ENCODE measurements around the gene PRM1. TPM values are rescaled to one million over a fixed set of nuclear protein-coding genes. Genes with fewer than 3 reads are reported as not detected.
"Not testable (repeated sequence)": the region's sequence is repeated elsewhere in the genome, so short reads cannot be mapped to it uniquely, and the experiment has no call there.

Gene PRM1
- total RNA-seq, 2 experiments from 2014 or later, result not detected

DNA sequence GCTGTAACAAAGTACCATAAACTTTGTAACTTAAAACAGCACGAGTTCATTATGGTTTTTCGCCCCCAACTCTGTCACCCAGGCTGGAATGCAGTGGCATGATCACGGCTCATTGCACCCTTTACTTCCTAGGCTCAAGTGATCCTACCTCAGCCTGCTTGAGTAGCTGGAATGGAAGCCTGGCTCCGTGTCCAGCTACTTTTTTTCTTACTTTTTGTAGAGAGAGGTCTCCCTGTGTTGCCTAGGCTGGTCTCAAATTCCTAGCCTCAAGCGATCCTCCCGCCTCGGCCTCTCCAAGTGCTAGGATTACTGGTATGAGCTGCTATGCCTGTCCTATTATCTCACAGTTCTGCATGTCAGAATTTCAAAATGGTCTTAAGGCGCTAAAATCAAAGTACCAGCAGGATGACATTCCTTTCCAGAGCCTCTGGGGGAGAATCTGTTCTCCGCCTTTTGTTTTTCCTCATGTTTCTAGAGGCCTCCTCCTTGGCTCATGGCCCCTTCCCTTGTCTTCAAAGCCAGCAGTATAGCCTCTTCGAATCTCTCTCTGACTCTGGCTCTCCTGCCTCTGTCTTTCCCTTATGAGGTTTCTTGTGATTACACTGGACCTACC, 10.1 kb upstream of the PRM1 start:
- no peaks in the 10 kb centered on the region for H3K36me3 Mint-ChIP-seq (ENCODE audit: low read depth)
- intact Hi-C loops (cut with micrococcal nuclease), result no loop called here
- H3K9me3 Mint-ChIP-seq, result no peaks in the 10 kb centered on the region
- ChIA-PET CTCF (interaction anchor here (1.1 kb wide), 1 partner anchor 327 kb away, joined by 3 read pairs; no protein-coding TSS in a partner anchor), POLR2A (no interaction called here)
- H3K27ac Mint-ChIP-seq, result no peak overlapping the region
- no peak for TF ChIP-seq CTCF (IDR thresholded peaks at IDR 0.05)
- ATAC-seq, result no peak
- H3K4me1 Mint-ChIP-seq (ENCODE audit: low read depth), result peaks cover 24% of the 10 kb centered on the region
- no peak overlapping the region for H3K4me3 Mint-ChIP-seq
- H3K27me3 Mint-ChIP-seq, result peaks cover 10% of the 10 kb centered on the region
- no peak for DNase-seq

DNA sequence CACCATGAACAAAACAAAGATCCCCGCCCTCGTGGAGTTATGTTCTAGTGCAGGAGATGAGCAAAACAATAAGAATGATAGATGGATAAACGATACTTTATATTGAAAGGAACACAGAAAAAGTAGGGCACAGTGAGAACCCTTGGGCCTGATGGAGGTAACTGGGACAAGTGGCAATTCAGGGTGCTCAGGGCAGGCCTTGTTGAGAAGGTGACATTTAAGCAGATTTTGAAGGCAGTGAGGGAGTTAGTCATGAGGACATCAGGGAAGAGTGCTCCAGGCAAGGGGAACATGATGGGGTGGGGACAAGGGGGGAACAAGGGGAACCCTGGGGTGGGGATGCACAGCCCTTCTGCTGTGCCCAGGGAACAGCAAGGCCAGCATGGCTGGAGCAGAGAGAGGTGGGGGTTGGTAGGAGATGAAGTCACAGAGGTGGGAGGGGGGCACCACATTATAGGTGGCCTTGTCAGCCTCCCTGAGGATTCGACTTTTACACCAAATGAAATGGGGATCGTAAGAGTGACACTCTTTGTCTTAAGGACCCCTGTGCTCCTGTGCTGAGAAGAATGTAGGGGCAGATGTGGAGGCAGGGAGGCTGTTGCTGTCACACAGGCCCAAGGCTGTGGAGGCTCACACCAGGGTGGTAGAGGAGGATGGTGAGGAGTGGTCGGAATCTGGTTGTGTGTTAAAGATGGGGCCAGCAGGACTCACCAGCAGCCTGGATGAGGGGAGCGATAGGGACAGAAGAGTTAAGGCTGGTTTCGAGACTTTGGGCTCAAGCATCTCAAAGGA, 9.2 kb upstream of the PRM1 start:
- DNase-seq (no peak), ATAC-seq (no peak)
- intact Hi-C loops (cut with micrococcal nuclease), result no loop called here
- no peak overlapping the region for H3K27ac Mint-ChIP-seq
- H3K4me1 Mint-ChIP-seq (ENCODE audit: low read depth), result peaks cover 32% of the 10 kb centered on the region
- no peak overlapping the region for H3K4me3 Mint-ChIP-seq
- CTCF ChIA-PET, result no interaction called here
- no peaks in the 10 kb centered on the region for H3K36me3 Mint-ChIP-seq (ENCODE audit: low read depth)
- no peak for TF ChIP-seq CTCF (IDR thresholded peaks at IDR 0.05)
- POLR2A ChIA-PET, result no interaction called here
- H3K9me3 Mint-ChIP-seq, result no peaks in the 10 kb centered on the region
- H3K27me3 Mint-ChIP-seq, result peaks cover 10% of the 10 kb centered on the region

DNA sequence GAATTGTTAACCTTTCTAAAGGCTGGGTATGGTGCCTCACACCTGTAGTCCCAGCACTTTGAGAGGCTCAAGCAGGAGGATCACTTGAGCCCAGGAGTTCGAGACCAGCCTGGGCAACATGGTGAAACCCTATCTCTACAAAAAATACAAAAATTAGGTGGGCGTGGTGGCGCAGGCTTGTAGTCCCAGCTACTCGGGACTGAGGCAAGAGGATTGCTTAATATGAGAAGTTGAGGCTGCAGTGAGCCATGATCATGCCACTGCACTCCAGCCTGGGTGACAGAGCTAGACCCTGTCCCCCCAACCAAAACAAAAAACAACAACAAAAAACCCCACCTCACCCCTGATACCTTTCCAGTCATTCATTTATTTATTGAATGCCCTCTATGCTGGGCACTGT, 8.6 kb upstream of the PRM1 start:
- ATAC-seq; CTCF ChIA-PET; DNase-seq; H3K27me3 Mint-ChIP-seq; intact Hi-C loops (cut with micrococcal nuclease); POLR2A ChIA-PET; H3K27ac Mint-ChIP-seq; H3K4me3 Mint-ChIP-seq; H3K9me3 Mint-ChIP-seq; H3K36me3 Mint-ChIP-seq (ENCODE audit: low read depth): not testable (repeated sequence)
- H3K4me1 Mint-ChIP-seq (ENCODE audit: low read depth), result peaks cover 31% of the 10 kb centered on the region

DNA sequence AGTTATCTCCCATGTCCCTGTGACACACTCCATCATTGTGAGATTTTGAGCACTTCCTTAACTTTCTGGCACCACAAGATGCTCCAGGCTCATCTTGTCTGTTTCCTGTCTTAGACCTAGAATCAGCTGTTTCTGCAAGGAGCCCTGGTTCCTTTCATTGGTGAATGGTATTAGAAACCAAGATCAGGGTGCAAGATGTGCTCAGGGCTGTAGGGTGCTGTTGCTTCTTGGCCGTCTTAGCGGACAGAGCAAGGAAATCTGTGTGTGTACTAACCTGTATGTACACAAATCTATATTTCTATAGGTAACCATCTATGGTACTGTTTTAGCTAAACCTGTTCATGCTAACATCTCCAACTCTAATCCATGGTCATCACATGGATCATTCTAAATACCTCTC, 8.1 kb upstream of the PRM1 start:
- intact Hi-C loops (cut with micrococcal nuclease), result no loop called here
- no peak for TF ChIP-seq CTCF (IDR thresholded peaks at IDR 0.05)
- Mint-ChIP-seq H3K4me3 (no peak overlapping the region), H3K27ac (no peak overlapping the region), H3K9me3 (no peaks in the 10 kb centered on the region), H3K4me1 (ENCODE audit: low read depth) (peaks cover 31% of the 10 kb centered on the region), H3K27me3 (peaks cover 10% of the 10 kb centered on the region), H3K36me3 (ENCODE audit: low read depth) (no peaks in the 10 kb centered on the region)
- no peak for ATAC-seq
- no peak for DNase-seq
- ChIA-PET CTCF (no interaction called here), POLR2A (interaction anchor here (1.0 kb wide), 1 partner anchor 59 kb away, joined by 3 read pairs; no protein-coding TSS in a partner anchor)

DNA sequence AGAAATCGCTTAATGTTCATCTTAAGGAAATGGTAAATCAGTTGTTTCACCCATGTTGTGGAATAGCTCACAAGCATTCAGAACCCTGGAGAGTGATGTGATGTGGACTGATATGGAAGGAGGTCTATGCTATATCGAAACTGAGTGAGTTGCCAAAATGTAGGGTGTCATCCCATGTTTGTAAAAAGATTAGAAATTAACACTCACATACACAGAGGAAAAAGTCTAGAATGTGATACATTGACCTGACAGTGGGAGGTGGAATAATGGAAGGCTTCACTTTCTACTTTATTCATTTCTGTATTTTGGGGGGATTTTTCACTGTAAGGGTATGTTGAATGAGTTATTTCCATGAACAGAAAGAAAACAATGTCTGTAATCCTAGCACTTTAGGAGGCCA, 4.7 kb upstream of the PRM1 start:
- H3K27ac Mint-ChIP-seq, result peak overlapping the region; percentile 19
- no peak overlapping the region for H3K4me3 Mint-ChIP-seq
- intact Hi-C loops (cut with micrococcal nuclease), result no loop called here
- H3K36me3 Mint-ChIP-seq (ENCODE audit: low read depth), result no peaks in the 10 kb centered on the region
- POLR2A ChIA-PET, result interaction anchor here (1.6 to 3.0 kb wide), 2 partner anchors 12 to 34 kb away, joined by 4 to 9 read pairs; no protein-coding TSS in a partner anchor
- ATAC-seq, result peak; percentile 72
- H3K27me3 Mint-ChIP-seq, result no peaks in the 10 kb centered on the region
- no peaks in the 10 kb centered on the region for H3K9me3 Mint-ChIP-seq
- peaks cover 20% of the 10 kb centered on the region for H3K4me1 Mint-ChIP-seq (ENCODE audit: low read depth)
- no peak for TF ChIP-seq CTCF (IDR thresholded peaks at IDR 0.05)
- no peak for DNase-seq
- CTCF ChIA-PET, result interaction anchor here (1.2 to 1.5 kb wide), 3 partner anchors 12 to 71 kb away, joined by 3 to 5 read pairs (median 3); partner anchors contain the start of gene TNP2

Data from activated CD8-positive, alpha-beta T cell treated with anti-CD3 and anti-CD28 coated beads for 36 hours (primary cell).